Endothelial cell (in vitro differentiated cells): ENCODE measurements around the gene KIAA1958. TPM values are rescaled to one million over a fixed set of nuclear protein-coding genes. Genes with fewer than 3 reads are reported as not detected.

Source experiments
- DNase-seq: peaks from one replicate; pipeline ENCODE4 v3.0.0; 2021; ENCODE audit warnings: low spot score
- H3K27ac Mint-ChIP-seq: one replicate; pipeline ENCODE4 v1.8.0; 2021; ENCODE audit warnings: mixed read lengths, inconsistent platforms; ENCODE audit not compliant: unreplicated experiment
- H3K27me3 Mint-ChIP-seq: one replicate; pipeline ENCODE4 v1.8.0; 2021; ENCODE audit warnings: mild to moderate bottlenecking, moderate library complexity, mixed read lengths, inconsistent platforms; ENCODE audit not compliant: unreplicated experiment
- H3K36me3 Mint-ChIP-seq: one replicate; pipeline ENCODE4 v1.8.0; 2021; ENCODE audit warnings: mild to moderate bottlenecking, low read depth, mixed read lengths, inconsistent platforms; ENCODE audit not compliant: unreplicated experiment
- H3K4me1 Mint-ChIP-seq: one replicate; pipeline ENCODE4 v1.8.0; 2021; ENCODE audit warnings: mild to moderate bottlenecking, mixed read lengths, inconsistent platforms; ENCODE audit not compliant: unreplicated experiment
- H3K4me3 Mint-ChIP-seq: one replicate; pipeline ENCODE4 v1.8.0; 2021; ENCODE audit warnings: mild to moderate bottlenecking, mixed read lengths, inconsistent platforms; ENCODE audit not compliant: unreplicated experiment
- H3K9me3 Mint-ChIP-seq: one replicate; pipeline ENCODE4 v1.8.0; 2021; ENCODE audit warnings: mixed read lengths, inconsistent platforms; ENCODE audit not compliant: unreplicated experiment
- long read RNA-seq: library from polyadenylated mRNA; unstranded; transcript quantifications from one replicate; pipeline ENCODE4 v2.0.0, GENCODE V29; 2020; ENCODE audit not compliant: unreplicated experiment
- total RNA-seq: library from RNA; stranded (reverse); fragmentation: NEBNext Ultra II Directional; extraction: Animal tissue kit (Norgen Biotek cat#: 25700); gene quantifications from one replicate; pipeline ENCODE4 v1.2.1, GENCODE V29; 2021; ENCODE audit not compliant: unreplicated experiment
- TF ChIP-seq, protein P1 (sequence below): fragments of 200-600 bp; sonication (generic); IDR thresholded peaks from one replicate; pipeline ENCODE4 v1.5.0; 2021; ENCODE audit warnings: antibody characterized with exemption; ENCODE audit not compliant: unreplicated experiment

The KIAA1958 gene, protein sequence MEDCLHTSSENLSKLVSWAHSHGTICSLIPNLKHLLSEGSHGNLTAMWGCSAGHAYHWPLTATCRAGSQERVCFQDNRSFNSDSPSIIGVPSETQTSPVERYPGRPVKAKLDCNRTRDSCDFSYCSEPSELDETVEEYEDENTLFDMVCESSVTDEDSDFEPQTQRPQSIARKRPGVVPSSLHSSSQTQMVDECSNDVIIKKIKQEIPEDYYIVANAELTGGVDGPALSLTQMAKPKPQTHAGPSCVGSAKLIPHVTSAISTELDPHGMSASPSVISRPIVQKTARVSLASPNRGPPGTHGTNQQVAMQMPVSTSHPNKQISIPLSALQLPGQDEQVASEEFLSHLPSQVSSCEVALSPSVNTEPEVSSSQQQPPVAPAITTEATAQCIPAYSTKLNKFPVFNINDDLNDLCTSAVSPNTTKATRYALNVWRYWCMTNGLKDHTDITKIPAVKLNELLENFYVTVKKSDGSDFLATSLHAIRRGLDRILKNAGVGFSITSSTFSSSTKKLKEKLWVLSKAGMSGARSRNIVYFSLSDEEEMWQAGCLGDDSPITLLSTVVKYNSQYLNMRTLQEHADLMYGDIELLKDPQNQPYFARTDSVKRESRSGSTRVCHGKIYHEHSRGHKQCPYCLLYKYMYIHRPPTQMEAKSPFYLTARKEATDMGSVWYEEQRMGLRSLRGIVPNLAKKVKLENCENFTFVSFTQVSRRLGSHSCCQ
- 15.1 TPM for total RNA-seq
- long read RNA-seq, partial matches to known transcripts: 0 of 1 reads
- long read RNA-seq, other reads (novel, unspliced or antisense): 1 of 1 reads

DNA sequence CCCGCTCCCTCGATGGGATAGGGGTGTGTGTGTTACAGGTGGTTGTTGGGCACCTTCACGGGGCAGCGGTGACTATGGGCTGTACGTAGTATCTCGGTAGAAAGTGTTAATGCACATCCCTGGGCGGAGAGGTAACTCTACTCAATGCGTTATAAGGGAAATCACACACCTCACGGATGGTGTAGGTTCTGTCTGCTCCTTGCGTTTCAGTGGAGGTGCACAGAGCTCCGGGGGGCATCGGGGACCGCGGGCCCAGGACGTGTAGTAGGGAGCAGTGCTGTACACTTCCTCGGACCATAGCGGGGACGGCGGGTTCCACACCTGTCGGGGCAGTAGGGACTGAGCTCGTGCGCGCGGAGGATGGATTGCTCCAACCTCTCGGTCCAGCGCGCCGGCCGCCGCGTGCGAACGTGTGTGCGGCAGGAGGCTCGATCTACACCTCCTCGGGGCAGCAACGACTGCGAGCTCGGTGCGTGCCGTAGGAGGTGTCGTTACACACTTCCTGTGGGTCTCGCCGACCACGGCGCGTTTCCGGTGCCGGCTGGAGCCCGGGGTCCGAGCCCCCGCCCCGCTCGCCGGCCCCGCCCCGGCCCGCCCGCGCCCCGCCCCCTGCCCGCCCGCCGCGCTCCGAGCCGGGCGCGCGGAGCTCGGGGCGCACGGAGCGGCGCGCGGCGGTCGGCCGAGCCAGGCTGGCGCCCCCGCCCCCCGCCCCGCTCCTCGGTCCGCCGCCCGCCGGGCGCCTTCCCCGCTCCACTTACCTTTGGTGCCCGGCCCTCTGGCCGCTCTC is at the start of gene KIAA1958:
TSS of gene KIAA1958 (plus strand) at position 607 of the 787 bp plus-strand sequence. CDS start 87,254 bp downstream, outside the sequence.
- peak within 1 kb of the TSS; percentile 95 for H3K27ac Mint-ChIP-seq
- H3K36me3 Mint-ChIP-seq: peaks cover 8% of the 10 kb centered on the region

DNA sequence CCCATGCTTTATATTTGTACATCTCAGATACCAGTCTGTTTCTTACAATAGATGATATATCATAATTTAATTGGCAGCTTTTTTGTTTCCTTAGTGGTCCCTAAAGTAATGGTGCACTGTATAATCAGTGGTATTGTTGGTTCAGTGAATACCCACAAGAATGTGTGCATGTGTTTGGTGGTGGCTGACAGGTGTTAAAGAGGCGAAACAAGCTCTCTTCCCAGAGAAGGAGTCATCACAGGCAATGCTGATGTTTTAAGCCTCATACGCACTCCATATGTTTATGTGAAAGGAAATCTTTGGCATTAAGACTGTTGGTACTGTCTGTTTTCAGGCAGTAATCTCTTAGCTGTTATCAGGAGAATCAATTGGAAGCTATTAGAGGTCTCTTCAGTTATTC is 49.2 kb upstream of the KIAA1958 start:
- no peaks in the 10 kb centered on the region for H3K27me3 Mint-ChIP-seq
- TF ChIP-seq, protein P1, sequence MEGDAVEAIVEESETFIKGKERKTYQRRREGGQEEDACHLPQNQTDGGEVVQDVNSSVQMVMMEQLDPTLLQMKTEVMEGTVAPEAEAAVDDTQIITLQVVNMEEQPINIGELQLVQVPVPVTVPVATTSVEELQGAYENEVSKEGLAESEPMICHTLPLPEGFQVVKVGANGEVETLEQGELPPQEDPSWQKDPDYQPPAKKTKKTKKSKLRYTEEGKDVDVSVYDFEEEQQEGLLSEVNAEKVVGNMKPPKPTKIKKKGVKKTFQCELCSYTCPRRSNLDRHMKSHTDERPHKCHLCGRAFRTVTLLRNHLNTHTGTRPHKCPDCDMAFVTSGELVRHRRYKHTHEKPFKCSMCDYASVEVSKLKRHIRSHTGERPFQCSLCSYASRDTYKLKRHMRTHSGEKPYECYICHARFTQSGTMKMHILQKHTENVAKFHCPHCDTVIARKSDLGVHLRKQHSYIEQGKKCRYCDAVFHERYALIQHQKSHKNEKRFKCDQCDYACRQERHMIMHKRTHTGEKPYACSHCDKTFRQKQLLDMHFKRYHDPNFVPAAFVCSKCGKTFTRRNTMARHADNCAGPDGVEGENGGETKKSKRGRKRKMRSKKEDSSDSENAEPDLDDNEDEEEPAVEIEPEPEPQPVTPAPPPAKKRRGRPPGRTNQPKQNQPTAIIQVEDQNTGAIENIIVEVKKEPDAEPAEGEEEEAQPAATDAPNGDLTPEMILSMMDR: no peak
- H3K27ac Mint-ChIP-seq: no peak overlapping the region
- no peaks in the 10 kb centered on the region for H3K9me3 Mint-ChIP-seq
- H3K4me3 Mint-ChIP-seq: no peak overlapping the region
- peaks cover 4% of the 10 kb centered on the region for H3K36me3 Mint-ChIP-seq
- DNase-seq: no peak
- H3K4me1 Mint-ChIP-seq: no peaks in the 10 kb centered on the region

More for the DNA sequence above, at the start of gene KIAA1958:
- peak; percentile 68 for DNase-seq
- Mint-ChIP-seq H3K4me1 (peaks cover 23% of the 10 kb centered on the region), H3K9me3 (no peaks in the 10 kb centered on the region), H3K27me3 (peaks cover 11% of the 10 kb centered on the region), H3K4me3 (peak within 1 kb of the TSS; percentile 99)
- TF ChIP-seq, protein P1: no peak

DNA sequence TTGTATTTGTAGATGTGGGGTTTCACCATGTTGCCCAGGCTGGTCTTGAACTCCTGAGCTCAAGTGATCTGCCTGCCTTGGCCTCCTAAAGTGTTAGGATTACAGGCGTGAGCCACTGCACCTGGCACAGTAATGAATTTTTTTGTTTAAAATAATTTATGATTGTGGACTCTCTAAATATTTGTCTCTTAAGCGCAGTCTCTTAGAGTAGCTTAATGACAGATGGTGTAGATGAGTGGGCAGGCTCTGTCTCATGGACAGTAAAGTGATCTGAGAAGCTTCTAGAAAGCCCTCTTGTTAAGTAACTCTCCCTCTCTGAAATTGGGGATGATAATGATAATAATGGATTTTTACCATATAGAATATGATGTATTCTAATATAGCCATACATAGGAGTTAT is 47.5 kb upstream of the KIAA1958 start:
- no peak for DNase-seq
- H3K36me3 Mint-ChIP-seq: peaks cover 4% of the 10 kb centered on the region
- H3K27ac Mint-ChIP-seq: no peak overlapping the region
- H3K27me3 Mint-ChIP-seq: no peaks in the 10 kb centered on the region
- H3K4me1 Mint-ChIP-seq: no peaks in the 10 kb centered on the region
- TF ChIP-seq, protein P1: no peak
- H3K9me3 Mint-ChIP-seq: no peaks in the 10 kb centered on the region
- H3K4me3 Mint-ChIP-seq: no peak overlapping the region

DNA sequence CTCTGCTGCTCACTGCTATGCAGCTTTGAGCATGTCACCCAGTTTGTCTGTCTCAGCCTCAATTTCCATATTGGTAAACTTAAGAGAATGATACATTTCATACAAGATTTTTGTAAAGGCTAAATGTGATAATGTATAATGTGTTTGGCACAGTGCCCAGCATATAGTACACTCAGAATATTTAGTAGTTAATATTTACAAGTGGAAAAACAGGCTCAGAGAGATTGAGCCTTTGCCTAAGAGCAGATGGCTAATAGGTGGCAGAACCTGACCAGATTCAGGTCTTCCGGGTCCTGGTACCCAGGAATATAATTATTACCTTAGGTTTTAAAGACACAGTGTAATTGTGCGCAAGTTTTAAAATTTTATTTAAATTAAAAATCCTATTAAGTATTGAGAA is 46.8 kb upstream of the KIAA1958 start:
- Mint-ChIP-seq H3K4me3 (no peak overlapping the region), H3K36me3 (peaks cover 4% of the 10 kb centered on the region), H3K27ac (no peak overlapping the region), H3K9me3 (no peaks in the 10 kb centered on the region), H3K27me3 (no peaks in the 10 kb centered on the region), H3K4me1 (no peaks in the 10 kb centered on the region)
- TF ChIP-seq, protein P1: no peak
- no peak for DNase-seq
